GM21786 (cell line): ENCODE data around the gene CAMK2G.
A peak's percentile ranks its signal among the peaks of the same experiment; 100 is the strongest.

ENCODE experiments used
- ATAC-seq: cut with Tn5 transposase; IDR thresholded peaks from one replicate; pipeline ENCODE4 v1.9.1; 2021; ENCODE audit not compliant: unreplicated experiment

Gene CAMK2G

DNA sequence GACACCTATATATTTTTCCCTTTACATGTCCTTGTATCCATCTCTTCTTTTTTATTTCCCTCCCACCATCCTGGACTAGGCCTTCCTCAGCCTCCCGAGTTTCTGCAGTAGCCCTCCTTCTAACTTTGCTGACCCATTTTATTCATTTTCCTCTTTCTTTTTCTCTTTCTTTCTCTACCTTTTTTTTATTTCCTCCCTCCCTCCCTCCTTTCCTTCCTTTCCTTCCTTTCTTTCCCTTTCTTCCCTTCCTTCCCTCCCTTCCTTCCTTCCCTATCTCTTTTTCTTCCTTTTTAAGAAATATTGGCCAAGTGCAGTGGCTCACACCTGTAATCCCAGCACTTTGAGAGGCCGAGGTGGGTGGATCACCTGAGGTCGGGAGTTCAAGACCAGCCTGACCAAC is 9.7 kb upstream of the CAMK2G start:
- no peak for ATAC-seq

DNA sequence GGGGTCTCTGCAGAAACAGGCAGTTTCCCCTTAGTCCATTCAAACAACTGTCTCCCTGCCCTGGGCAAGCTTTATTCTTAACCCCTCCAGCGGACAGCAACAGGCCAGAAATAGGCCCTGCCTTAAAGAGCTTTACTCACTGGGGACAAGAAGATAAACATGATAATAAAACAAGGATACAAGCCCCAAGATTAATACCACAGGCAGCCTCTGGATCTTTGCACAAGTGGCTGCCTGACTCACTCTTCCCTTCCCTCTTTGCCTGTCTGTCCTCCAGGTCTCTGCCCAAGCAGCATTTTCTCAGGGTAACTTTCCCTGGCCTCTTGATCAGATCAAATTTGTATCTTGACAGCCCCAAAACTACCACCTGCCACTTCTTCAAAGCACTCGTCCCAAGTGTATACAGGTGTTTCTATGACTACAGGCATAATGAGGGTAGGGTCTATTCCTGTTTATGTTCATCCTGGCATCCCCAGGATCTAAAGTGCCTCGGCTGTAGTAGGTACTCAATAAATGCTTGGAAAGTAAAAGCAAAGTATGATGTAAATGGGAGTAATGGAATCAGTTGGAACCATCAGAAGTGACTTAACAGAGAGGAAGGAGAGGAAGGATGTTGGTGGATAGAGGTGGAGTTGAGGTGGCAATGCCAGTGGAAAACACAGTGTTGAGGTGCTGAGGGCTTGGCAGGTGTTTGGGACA is 7.0 kb upstream of the CAMK2G start:
- ATAC-seq: no peak

DNA sequence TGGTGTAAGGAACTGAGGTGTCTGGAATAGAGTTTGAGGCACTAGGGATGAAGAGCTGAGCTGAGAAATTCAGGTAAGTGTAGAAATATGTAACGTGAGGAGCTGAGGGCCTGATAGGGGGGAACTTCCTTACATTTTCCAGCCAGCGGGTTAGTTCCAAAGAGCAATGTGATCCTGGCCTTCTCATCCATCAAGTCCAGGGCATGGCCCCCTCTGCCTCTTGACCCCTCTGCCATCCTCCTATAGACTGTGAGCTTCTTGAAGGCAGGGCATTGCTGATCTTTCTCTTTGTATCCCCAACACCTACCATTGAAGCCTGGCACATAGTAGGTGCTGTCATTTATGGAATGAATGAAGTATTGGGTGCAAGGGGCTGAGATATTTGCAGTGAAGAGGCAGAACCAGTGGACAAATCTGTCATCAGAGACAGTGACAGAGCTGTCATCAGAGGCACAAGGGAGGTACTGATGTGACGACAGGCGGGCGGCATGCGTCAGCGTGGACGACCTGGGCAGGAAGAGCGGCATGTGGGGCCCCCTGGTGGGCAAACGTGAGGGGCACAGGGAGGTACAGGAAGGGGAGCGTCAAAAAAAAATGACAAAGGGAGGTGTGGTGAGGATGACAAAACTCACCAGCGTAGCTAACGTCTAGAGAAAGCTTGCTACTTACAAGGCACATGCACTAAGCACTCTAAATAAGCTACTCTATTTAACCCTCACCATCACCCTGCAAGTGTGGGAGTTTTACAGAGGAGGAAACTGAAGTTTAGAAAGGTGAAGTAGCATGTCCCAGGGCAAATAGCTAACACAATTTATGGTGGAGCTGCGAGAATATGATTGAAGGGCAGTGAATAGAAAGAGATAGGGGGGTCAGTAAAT is 5.2 kb upstream of the CAMK2G start:
- ATAC-seq: peak; percentile 89

DNA sequence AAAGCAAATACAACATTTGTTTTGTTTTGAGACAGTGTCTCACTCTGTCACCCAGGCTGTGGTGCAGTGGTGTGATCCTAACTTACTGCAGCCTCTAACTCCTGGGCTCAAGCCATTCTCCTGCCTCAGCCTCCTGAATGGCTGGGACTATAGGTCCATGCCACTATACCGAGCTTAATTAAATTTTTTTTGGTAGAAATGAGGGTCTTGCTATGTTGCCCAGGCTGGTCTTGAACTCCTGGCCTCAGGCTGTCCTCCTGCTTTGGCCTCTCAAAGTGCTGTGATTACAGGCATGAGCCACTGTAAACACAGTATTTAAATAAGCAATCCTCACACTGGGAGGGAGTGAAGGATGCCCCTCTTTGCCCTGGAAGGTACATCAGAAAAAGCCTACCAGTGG is 4.0 kb upstream of the CAMK2G start:
- no peak for ATAC-seq

DNA sequence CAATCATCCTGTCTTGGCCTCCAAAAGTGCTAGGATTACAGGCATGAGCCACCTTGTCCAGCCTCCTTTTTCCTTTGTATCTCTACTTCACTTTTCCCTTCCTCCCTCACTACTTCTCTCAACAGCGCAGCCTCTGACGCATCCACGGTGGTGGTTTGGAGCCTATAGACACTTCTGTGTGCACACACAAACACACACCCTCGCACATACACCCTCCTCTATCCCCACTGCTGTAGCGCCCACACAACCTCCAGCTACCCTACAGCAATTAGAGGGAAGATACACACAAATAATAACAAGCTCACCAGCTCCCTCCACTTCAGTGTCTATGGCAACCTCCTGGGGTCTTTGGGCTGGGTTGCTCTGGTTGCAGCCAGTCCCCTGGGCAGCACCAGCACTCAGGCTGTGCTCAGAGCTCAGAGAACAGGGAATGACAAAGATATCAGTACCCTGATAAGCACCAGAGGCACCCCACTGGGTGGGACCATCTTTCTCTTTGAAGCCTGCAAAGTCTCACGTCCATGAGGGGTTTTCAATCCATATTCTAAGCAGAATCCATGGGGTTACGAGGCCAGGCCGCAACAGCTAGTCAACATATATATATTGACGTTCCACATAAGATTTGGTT is 3.3 kb upstream of the CAMK2G start:
- ATAC-seq: no peak

DNA sequence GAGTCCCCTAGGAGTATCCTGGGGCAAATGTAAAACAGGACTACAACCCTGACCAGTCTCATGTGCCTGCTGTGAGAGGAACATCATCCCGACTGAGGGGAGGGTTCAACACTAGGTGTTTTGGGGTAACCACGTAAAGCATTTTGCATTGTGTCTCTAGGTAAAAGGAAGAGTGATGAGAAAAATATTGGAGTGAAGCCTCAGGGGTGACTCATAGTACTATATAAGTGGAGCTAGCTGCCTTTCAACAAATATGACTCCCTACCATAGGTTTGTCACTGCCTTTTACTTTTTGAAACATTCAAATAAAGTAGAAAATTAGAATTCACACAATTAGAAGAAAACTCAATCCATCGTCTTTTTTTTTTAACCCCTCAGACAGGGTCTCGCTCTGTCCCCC is 2.6 kb upstream of the CAMK2G start:
- ATAC-seq: no peak

DNA sequence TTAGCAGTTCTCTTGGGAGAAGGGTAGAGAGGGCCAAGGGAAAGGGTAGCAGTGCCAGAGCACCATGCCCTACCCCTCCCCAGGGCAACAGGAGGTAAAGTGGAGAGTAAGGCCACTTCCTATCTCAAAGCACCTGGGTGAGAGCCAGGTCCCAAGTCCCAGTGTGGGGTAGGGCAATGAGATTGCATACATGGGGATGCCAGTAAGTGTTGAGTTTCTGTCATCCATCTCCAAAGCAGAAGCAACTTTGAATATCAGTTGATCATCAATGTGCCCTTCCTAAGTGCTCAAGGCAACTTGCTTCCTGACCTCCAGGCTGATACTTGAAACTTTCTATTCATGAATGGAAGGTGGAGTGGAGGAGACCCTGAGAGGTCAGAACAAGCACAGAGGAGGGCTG is 2.2 kb upstream of the CAMK2G start:
- no peak for ATAC-seq

DNA sequence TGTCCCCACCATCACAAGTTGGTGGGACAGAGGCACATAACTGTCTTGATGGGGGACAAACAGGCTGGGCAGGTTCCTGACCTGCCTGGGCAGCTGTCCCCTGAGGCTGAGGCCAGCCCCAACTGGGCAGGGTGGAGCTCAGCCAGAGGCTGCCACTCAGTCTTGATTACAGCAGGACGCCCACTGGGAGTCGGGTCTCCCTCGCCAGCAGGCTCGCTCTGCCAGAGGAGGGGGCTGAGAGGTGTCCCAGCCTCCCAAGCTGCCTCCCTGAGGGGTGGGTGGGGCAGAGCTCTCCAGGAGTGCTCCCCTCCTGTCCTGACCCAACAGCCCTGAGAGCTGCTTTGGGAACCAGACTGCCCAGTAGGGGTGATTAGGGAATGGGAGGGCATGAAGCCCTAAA is 1.8 kb upstream of the CAMK2G start:
- ATAC-seq: no peak

DNA sequence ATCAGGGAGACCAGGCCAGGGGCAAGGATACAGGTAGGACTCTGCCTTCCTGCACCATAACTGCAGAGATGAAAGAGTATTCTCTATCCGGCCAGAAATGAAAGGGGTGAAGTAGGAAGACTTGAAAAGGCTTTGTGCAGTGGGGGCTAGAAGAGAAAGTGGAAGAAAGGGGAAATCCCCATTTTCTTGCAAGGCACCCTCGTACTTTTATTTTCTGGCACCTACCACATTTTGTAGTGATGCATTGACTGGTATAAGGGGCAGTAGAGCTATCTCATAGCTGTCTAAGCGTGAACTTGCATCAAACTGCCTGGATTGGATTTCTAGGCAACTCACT is 752 bp upstream of the CAMK2G start:
- ATAC-seq: peak; percentile 11

DNA sequence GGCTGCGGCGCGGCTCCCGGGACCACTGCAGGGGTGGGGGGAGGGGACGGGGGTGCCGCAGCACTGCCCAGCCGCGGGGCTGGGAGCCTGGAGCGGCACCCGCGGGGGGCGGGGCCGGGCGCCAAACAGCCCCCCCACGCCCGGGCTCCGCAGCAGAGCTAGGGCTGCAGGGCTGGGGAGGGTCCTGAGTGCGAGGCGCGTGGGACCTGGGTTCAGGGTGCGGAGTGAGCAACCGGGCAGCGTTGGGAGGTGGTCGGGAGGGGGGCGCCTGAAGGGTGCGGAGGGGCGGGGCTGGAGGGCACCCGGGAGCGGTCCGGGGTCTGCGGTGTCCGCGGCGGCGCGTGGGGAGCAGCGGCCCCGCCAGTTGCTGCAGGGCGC is 528 bp downstream of the CAMK2G start:
- no peak for ATAC-seq

DNA sequence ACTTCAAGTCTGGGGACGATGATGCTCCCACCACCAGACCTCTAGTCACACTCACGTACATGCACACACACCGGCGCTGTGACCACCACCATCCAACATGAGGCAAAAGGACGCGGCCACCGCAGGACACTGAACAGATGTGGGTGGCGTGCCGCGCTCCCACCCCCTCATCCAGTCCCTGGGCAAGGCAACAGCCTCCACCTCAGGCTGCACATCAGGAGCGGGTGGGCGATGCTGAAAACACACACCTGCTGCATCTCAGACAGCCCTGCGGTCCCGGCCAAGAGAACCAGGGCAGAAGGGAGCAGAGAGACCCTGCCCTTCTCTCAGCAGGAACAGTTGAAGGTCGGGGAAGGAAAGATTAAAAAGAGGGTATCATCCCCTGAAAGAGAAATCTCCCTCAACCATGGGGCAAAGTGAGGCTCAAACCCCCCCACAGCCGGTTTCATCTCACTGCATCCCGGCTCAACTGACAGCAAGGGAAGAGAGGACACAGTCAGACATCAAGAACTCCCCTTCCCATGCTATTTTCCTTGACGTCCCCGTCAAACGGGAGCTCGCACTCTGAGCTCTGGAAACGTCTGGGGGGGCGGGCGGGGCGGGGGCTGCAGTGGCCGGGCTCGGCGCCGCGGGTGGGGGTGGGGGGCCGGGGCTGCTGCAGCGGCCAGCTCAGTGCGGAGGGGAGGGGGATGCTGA is 1.1 kb downstream of the CAMK2G start:
- no peak for ATAC-seq

DNA sequence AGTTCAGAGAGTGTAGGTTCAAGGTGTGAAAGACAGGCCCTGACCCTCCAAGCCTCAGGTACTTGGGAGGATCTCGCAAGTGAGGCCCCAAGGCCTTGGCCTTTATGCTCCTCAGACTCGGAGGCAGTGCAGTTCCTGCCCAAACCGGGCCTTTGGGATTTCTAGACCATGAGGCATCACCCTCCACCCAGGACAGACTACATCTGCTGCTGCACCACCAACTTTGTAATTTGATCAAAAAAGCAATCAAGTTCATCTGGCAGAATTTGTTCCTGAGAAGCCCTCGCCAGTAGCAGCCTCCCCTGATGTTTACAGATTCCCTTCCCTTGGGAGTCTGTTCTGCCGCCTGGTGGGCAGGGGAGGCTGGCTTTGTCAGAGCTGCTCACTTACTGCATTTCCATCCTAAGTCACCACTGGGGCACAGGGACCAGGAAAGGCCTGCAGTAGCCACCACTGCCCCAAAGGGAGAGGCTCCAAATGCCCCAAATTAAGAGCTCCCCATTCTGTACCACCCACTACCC is 2.1 kb downstream of the CAMK2G start:
- ATAC-seq: no peak

DNA sequence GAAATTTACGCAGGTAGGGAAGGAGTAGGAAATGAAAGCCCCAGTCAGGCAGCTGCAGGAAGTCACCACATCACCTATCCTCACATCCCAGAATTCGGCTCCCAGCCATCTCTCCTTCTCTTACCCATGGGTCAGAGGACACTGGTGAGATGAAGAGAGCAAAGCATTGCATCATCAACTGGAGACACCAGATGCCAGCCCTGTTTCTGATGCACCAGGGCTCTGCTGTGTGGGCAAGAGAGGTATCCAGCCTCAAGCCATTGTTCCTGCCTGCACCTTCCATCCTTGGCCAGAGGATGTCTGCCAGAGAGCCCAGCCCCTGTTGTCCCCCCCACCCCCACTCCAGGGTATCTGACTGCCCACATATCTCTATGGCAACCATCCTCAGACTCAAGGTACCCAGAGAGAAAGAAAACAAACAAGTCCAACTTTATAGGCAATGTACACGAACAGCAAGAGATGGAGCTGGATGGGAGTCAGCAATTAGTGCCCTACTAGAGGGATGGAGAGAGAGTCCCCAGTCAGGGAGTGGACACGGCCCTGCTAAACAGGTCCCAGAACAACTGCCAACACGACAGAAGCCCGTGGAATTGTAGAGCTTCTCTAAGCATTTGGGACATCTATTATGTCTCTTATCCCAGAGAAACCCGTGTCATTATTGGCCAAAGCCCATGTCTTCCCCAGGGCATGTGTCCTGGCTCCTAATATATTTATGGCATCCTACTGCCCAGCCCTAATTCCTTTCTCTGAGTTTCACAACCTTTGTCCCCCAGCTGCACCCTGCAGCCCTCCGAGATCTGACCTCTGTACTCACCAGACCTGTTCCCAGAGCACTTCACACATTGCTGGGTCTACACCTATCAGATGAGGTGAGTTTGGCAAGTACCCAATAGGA is 2.8 kb downstream of the CAMK2G start:
- ATAC-seq: no peak

DNA sequence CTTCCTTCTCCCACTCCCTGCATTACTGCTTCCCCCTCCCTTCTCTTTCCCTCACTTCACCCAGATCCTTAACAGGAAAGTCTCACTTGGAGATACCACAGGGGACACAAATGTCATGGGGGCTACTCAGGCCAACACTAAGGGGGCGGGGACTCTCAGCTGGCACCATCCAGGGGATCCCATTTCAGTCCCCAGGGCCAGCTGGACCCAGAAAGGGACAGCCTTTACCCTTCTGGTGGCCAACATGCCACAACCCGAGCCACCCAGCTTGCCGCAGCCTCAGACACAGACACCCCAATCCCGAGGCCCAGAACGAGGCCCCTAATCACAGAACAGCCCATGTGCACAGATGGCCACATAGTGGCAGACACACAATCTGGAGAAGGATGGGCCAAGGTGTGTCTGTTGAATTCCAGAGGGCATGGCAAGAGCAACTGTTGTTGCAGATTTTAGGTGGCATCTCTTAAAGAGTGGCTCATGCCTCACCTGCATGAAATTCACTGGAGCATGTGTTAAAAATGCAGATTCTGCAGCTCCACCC is 5.6 kb downstream of the CAMK2G start:
- no peak for ATAC-seq

DNA sequence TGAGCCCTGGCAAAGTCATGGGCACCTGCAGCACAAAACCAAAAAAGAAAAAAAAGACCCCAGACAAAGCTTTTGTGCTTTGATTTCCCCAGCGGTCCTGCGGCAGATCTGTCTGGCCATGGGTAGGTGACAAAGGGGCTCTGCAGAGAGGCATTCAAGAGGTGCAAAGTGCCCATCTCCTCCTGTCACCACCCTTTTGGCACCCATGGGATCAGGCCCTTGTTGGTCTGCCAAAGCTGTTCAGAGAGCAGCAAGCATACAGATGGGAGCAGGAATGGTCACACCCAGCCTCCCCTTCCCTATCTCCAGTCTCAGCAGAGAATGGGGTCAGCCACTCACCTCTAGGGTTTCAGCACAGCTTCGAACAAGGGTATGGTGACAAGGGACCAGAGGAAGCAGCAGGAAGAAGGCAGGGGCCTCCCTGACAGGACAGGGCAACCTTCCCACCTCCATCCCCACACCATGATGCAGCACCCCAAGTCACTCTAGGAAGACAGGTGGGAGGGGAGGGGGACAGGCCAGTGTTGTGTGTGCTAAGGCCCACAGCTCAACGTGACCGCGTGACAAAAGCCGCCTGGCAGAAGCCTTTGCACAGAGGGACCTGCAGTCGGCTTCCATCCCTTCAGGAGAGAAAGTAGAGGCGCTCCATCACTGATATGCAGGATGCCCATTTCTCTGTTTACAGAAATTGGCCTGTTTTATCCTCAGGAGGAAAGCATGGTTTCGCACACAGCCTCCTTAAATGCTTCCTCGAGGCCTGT is 6.3 kb downstream of the CAMK2G start:
- no peak for ATAC-seq

DNA sequence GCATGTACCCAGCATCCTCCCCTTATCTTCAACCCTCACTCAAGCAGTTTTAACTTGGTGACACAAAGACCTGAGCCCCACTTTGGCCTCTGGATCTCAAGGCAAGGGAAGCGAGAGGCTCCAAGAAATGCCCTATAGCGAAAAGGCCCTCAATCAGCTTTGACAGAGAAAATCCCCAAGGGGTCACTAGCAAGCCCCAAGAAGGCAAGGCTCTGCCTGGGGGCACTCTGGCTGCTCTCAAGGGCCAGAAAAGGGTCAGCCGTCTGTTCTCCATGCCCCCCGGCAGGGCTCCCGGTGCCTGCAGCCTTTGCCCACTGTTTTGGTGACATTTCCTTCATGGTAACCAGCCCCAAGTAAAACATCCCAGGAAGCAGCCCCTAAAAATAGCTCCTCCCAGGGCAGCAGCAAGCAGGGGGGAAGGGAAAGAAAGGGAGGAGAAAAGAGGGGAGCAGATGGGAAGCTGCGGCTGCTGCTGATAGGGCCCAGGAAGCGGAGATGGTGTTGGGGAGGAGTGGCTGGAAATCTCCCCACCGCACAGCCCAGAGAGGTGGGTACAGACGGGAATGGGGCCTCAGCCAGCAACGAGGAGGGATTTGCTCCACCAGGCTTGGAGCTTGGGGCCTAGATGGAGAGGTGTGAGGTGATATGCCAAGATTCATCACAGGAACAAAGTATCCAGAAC is 7.1 kb downstream of the CAMK2G start:
- ATAC-seq: no peak

DNA sequence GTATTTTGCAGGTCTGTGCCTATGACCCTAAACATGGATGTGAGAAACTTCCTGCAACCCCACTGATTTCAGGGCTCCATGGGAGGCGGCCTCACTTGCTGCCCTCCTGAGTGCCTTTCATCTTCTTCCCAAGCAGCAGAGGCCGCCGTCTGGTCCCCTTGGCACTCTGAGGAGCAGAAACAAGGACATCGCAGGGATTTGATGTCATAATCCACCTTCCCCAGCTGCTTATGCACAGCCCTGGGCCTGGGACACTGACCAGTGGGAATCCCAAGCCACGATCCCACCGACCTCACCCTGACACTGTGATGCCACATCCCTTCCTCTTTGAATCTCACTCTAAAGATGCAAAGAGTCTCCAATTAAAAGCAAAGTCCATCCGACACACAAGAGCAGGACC is 7.7 kb downstream of the CAMK2G start:
- ATAC-seq: no peak

DNA sequence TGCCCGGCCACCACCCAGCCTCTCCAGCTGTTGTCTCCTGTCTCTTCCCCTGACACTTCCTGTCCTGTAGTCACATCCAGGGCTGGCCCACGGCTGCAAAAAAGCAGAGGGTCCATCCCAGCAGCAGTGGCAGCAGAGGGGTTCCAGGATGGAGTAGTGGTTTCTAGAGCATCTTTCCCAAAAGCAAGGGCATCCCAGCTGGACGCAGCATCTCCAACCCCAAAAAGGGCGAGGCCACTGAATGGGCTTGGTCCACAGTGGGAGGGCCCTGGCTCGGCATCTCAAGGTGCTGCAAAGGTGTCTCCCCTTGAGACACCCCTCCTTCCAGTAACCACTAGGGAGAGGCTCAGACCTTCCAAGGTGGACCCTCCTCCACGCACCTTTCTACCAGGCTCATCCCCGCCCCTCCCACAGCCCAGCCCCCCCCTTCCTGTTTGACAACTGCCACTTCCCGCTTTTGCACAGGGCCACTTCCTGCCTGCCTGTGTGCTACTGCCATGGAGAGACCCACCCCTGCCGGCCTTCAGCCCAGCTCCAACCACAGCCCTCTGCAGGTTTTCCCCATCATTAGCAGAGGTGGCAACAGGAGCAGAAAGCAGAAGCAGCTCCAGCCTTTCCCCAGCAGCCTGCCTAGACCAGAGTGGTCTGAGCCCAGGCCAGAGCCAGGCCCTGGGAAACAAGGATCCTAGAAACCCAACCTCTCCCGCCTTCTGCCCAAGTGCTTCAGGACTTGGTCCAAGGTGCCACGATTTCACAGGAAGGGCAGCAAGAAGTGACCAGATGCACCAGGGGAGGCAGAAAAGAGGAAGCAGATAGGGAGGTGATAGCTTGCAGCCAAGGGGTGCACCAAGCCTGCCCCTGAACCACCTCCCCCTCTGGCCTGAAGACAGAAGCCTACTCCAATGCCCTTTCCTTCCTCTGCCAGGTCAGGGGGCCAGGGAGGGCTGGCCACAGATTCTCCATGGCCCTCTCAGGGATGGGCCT is 8.6 kb downstream of the CAMK2G start:
- ATAC-seq: peak; percentile 84
